Measurements from ENCODE around the gene FAM234A. TPM values are rescaled to one million over a fixed set of nuclear protein-coding genes. Genes with fewer than 3 reads are reported as not detected.

FAM234A gene
- total and polyA plus RNA-seq, 2 donors (not counting 3 experiments of a cell fraction or from before 2014, with no cell fraction given): 70.4 to 89.4 TPM

GRCh38 chr16:290681-291405, 56.2 kb downstream of the FAM234A start:
- BruUV-seq (replicated peaks): no TSS peak
- Histone ChIP-seq H2AFZ (ENCODE audit: low read depth, low read length) (no peak overlapping the region), H3K4me1 (ENCODE audit: control insufficient read depth, extremely low read depth, insufficient read depth, low read length) (no peaks in the 10 kb centered on the region), H3K9me1 (replicated peaks; ENCODE audit: control insufficient read depth, extremely low read depth, insufficient read depth, low read length) (no peaks in the 10 kb centered on the region), H3K9me3 (replicated peaks; ENCODE audit: control insufficient read depth, insufficient read depth, low read length) (no peaks in the 10 kb centered on the region), H3K79me2 (ENCODE audit: control insufficient read depth, insufficient read depth, low read length) (no peaks in the 10 kb centered on the region), H3K4me3 (replicated peaks in 1 of 3; ENCODE audit: insufficient read depth in 1 of 3, low read depth in 1 of 3, low read length in 3 of 3) (no peak overlapping the region), H3K36me3 (ENCODE audit: control insufficient read depth in 2 of 2, extremely low read depth in 1 of 2, insufficient read depth in 2 of 2, low read length in 2 of 2) (peaks cover 0 to 33% of the 10 kb centered on the region in 2 experiments), H4K20me1 (replicated peaks; ENCODE audit: control insufficient read depth, extremely low read depth, insufficient read depth, low read length) (no peaks in the 10 kb centered on the region), H3K27ac (ENCODE audit: insufficient read depth, low read depth, low read length) (no peak overlapping the region), H3K4me2 (ENCODE audit: insufficient read depth, low read length) (no peak overlapping the region), H3K9ac (replicated peaks; ENCODE audit: extremely low read depth, insufficient read depth, low read length) (no peak overlapping the region), H3K27me3 (ENCODE audit: control insufficient read depth in 2 of 2, insufficient read depth in 2 of 2, low read length in 2 of 2) (no peaks in the 10 kb centered on the region)
- dilution Hi-C loops (cut with MboI; ENCODE audit: extremely low pct_ligation_motif_present, low sequenced_read_pairs): no loop called here
- ChIA-PET CTCF (no interaction called here), POLR2A (no interaction called here)
- intact Hi-C loops (cut with micrococcal nuclease): no loop called here
- FAIRE-seq (no peak), DNase-seq (ENCODE audit: low read depth, low spot score) (no peak)
- TF ChIP-seq POLR2AphosphoS5 (IDR thresholded peaks at IDR 0.05; ENCODE audit: insufficient read depth, low read depth, low read length) (no peak), MAX (IDR thresholded peaks at IDR 0.05; ENCODE audit: insufficient read depth, insufficient read length) (no peak), MYC (IDR thresholded peaks at IDR 0.05; ENCODE audit: low read depth, low read length) (no peak), FOS (IDR thresholded peaks at IDR 0.05; ENCODE audit: borderline replicate concordance, insufficient read depth, low read length) (no peak), JUN (IDR thresholded peaks at IDR 0.05; ENCODE audit: borderline replicate concordance, insufficient read depth, insufficient read length, low read depth) (no peak), EZH2 (IDR thresholded peaks at IDR 0.05; ENCODE audit: borderline replicate concordance, low read depth, low read length, severe bottlenecking) (no peak), POLR2A (IDR thresholded peaks at IDR 0.05; ENCODE audit: low read depth, low read length) (no peak), CTCF (IDR thresholded peaks at IDR 0.05; ENCODE audit: extremely low read depth in 1 of 2, insufficient read depth in 1 of 2, low read depth in 1 of 2, low read length in 2 of 2) (no peak)

Measured in endothelial cell of umbilical vein (primary cell).